Aorta (tissue), 5 donors: ENCODE data around the gene GRAMD4. TPM values are rescaled to one million over a fixed set of nuclear protein-coding genes. Genes with fewer than 3 reads are reported as not detected.

Experiments used
- ATAC-seq: fragments of 200-7000 bp; cut with Tn5 transposase; one replicate; pipeline ENCODE4 v1.9.1; 2022; ENCODE audit warnings: moderate library complexity; ENCODE audit not compliant: low FRiP score
- DNase-seq, 2 donors: peaks; one replicate each; pipeline ENCODE4 v3.0.0-alpha.2; 2020
- H3K27ac ChIP-seq, 2 donors: one replicate each; pipeline ENCODE4 v1.5.1; 2013; ENCODE audit warnings: low read length in 2 of 2, mild to moderate bottlenecking in 2 of 2, moderate library complexity in 2 of 2, control low read depth in 1 of 2, inconsistent platforms in 1 of 2, low read depth in 1 of 2
- H3K27me3 ChIP-seq, 2 donors: one replicate each; pipeline ENCODE4 v1.6.1; 2013; ENCODE audit warnings: control low read depth in 1 of 2, low read length in 1 of 2, mild to moderate bottlenecking in 1 of 2, moderate library complexity in 1 of 2; ENCODE audit not compliant: insufficient read depth in 2 of 2, control insufficient read depth in 1 of 2
- H3K36me3 ChIP-seq, 2 donors: one replicate each; pipeline ENCODE4 v1.6.1; 2013; ENCODE audit warnings: control low read depth in 1 of 2, low read length in 1 of 2, mild to moderate bottlenecking in 1 of 2; ENCODE audit not compliant: insufficient read depth in 2 of 2, control insufficient read depth in 1 of 2
- H3K4me1 ChIP-seq, 2 donors: one replicate each; pipeline ENCODE4 v1.6.1; 2013; ENCODE audit warnings: low read length in 2 of 2, control low read depth in 1 of 2, mild to moderate bottlenecking in 1 of 2, moderate library complexity in 1 of 2; ENCODE audit not compliant: insufficient read depth in 2 of 2, control insufficient read depth in 1 of 2
- H3K4me3 ChIP-seq, 2 donors: one replicate each; pipeline ENCODE4 v1.5.1; 2013; ENCODE audit warnings: low read length in 2 of 2, control low read depth in 1 of 2, mild to moderate bottlenecking in 1 of 2
- H3K9me3 ChIP-seq: one replicate; pipeline ENCODE4 v1.6.1; 2013; ENCODE audit warnings: mild to moderate bottlenecking, low read length; ENCODE audit not compliant: control insufficient read depth
- WGBS, 2 donors: extraction: QIAGEN DNeasy Blood & Tissue Kit; methylation state at CpG; one replicate each; pipeline ENCODE4 v1.1.7; 2013; 5-methylcytosine and 5-hydroxymethylcytosine counted together
- intact Hi-C, 2 donors: fragments of 100-400 bp; cut with DNase I; formaldehyde crosslinking; loops; one replicate each; pipeline versions ENCODE4 v1.14.2 to v1.15.0; 2022
- polyA plus RNA-seq, 2 donors: library from polyadenylated mRNA; stranded (reverse); fragments of 200-250 nt; gene quantifications; one replicate each; pipeline ENCODE4 v1.2.3, GENCODE V29; 2013
- total RNA-seq, 2 donors: library from RNA; stranded (reverse); fragmentation: NEBNext Ultra II Directional; extraction: Animal tissue kit (Norgen Biotek cat#: 25700); gene quantifications; one replicate each; pipeline ENCODE4 v1.2.1, GENCODE V29; 2021
- donor health status: healthy with polysubstance abuse.
- donor health status: Bipolar disorder and iron deficiency.
- donor health status: DM: no; HTN: no; CAD: no.
- donor health status: DM: no; HTN: no; CAD: no.
- donor health status: DM: yes; HTN: yes; CAD: no.

Gene GRAMD4
- total and polyA plus RNA-seq, 4 donors = 5.5 to 37.1 (median 11.2) TPM

- Histone ChIP-seq H3K4me3 (no peak overlapping the region), H3K36me3 (no peaks in the 10 kb centered on the region), H3K27ac (no peak overlapping the region), H3K4me1 (no peaks in the 10 kb centered on the region), H3K9me3 (no peaks in the 10 kb centered on the region), H3K27me3 (no peaks in the 10 kb centered on the region)
- no peak for DNase-seq
- WGBS, 2 donors = 64 to 68% methylated on average over 11 of the region's 11 CpGs
- intact Hi-C loops = no loop called here
- ATAC-seq = no peak
These were observed 15.6 kb downstream of the GRAMD4 start for GRCh38 chr22:46635756-46636155.

GRCh38 chr22:46636221-46637002 is 16.2 kb downstream of the GRAMD4 start:
- no peaks in the 10 kb centered on the region for H3K9me3 ChIP-seq
- ATAC-seq (no peak), DNase-seq (no peak)
- no peaks in the 10 kb centered on the region for H3K27me3 ChIP-seq
- no peak overlapping the region for H3K27ac ChIP-seq
- no peaks in the 10 kb centered on the region for H3K4me1 ChIP-seq
- H3K36me3 ChIP-seq = no peaks in the 10 kb centered on the region
- H3K4me3 ChIP-seq = no peak overlapping the region
- WGBS, 2 donors = 83 to 88% methylated on average over 29 of the region's 29 CpGs
- intact Hi-C loops = no loop called here

- no peak overlapping the region for H3K27ac ChIP-seq
- no peaks in the 10 kb centered on the region for H3K4me1 ChIP-seq
These were observed 17.8 kb downstream of the GRAMD4 start for GRCh38 chr22:46637711-46638600.

GRCh38 chr22:46638601-46639431 is 18.6 kb downstream of the GRAMD4 start:
- ATAC-seq (peak; percentile 46), DNase-seq (no peak)
- no peaks in the 10 kb centered on the region for H3K4me1 ChIP-seq
- H3K27ac ChIP-seq = no peak overlapping the region
- intact Hi-C loops = no loop called here
- H3K4me3 ChIP-seq = no peak overlapping the region
- WGBS, 2 donors = 65 to 68% methylated on average over 18 of the region's 18 CpGs
- H3K9me3 ChIP-seq = no peaks in the 10 kb centered on the region
- no peaks in the 10 kb centered on the region for H3K36me3 ChIP-seq
- no peaks in the 10 kb centered on the region for H3K27me3 ChIP-seq

More at GRCh38 chr22:46637711-46638600, 17.8 kb downstream of the GRAMD4 start:
- no peaks in the 10 kb centered on the region for H3K9me3 ChIP-seq
- ATAC-seq = no peak
- H3K36me3 ChIP-seq = no peaks in the 10 kb centered on the region
- intact Hi-C loops = no loop called here
- H3K4me3 ChIP-seq = no peak overlapping the region
- no peaks in the 10 kb centered on the region for H3K27me3 ChIP-seq
- 78 to 81% methylated on average over 21 of the region's 21 CpGs for WGBS, 2 donors
- DNase-seq = no peak

- intact Hi-C loops = no loop called here
- Histone ChIP-seq H3K36me3 (no peaks in the 10 kb centered on the region), H3K4me3 (no peak overlapping the region), H3K27me3 (no peaks in the 10 kb centered on the region), H3K4me1 (no peaks in the 10 kb centered on the region), H3K27ac (no peak overlapping the region), H3K9me3 (no peaks in the 10 kb centered on the region)
- 94 to 96% methylated on average over 11 of the region's 11 CpGs for WGBS, 2 donors
- DNase-seq = no peak
- no peak for ATAC-seq
These were observed 19.7 kb downstream of the GRAMD4 start for GRCh38 chr22:46639843-46640242.

- intact Hi-C loops = no loop called here
- no peaks in the 10 kb centered on the region for H3K4me1 ChIP-seq
- DNase-seq = no peak
- no peaks in the 10 kb centered on the region for H3K27me3 ChIP-seq
- no peak overlapping the region for H3K4me3 ChIP-seq
- 76 to 82% methylated on average over 24 of the region's 24 CpGs for WGBS, 2 donors
- H3K9me3 ChIP-seq = no peaks in the 10 kb centered on the region
- no peaks in the 10 kb centered on the region for H3K36me3 ChIP-seq
- no peak overlapping the region for H3K27ac ChIP-seq
- ATAC-seq = no peak
These were observed 20.3 kb downstream of the GRAMD4 start for GRCh38 chr22:46640293-46641055.

GRCh38 chr22:46641811-46642266 is 21.7 kb downstream of the GRAMD4 start:
- no peak for ATAC-seq
- no peak for DNase-seq
- WGBS, 2 donors = 90 to 93% methylated on average over 7 of the region's 7 CpGs

More at GRCh38 chr22:46641811-46642266, 21.7 kb downstream of the GRAMD4 start:
- Histone ChIP-seq H3K27me3 (no peaks in the 10 kb centered on the region), H3K4me1 (no peaks in the 10 kb centered on the region), H3K9me3 (no peaks in the 10 kb centered on the region), H3K27ac (no peak overlapping the region), H3K4me3 (no peak overlapping the region), H3K36me3 (no peaks in the 10 kb centered on the region)
- intact Hi-C loops = no loop called here
